CD4-positive, alpha-beta T cell (primary cell): Measurements from ENCODE around the gene KCNQ1OT1. TPM values are rescaled to one million over a fixed set of nuclear protein-coding genes. Genes with fewer than 3 reads are reported as not detected.

Experiments
- ATAC-seq: fragments of 200-7000 bp; cut with Tn5 transposase; one replicate; pipeline ENCODE4 v1.10.0; 2022; ENCODE audit warnings: mild to moderate bottlenecking; ENCODE audit not compliant: poor library complexity
- CTCF ChIA-PET: fragments of 350-600 bp; sonication (Branson Sonifier 250); formaldehyde crosslinking; loops from one replicate; lab custom pipeline; 2021; ENCODE audit warnings: antibody characterized with exemption, inconsistent platforms; lab: Charles Lee
- POLR2A ChIA-PET: fragments of 350-600 bp; sonication (Branson Sonifier 250); formaldehyde crosslinking; loops from one replicate; lab custom pipeline; 2021; ENCODE audit warnings: antibody characterized with exemption, inconsistent platforms; lab: Charles Lee
- DNase-seq, 14 experiments: peaks; one replicate each; pipeline ENCODE4 v3.0.0-alpha.2; 2013 to 2020; ENCODE audit warnings: mixed read lengths in 2 of 14
- H3K27ac ChIP-seq, 2 donors: one replicate each; pipeline versions ENCODE4 v1.5.1 to v1.7.0; 2013; ENCODE audit warnings: low read length in 2 of 2, low read depth in 1 of 2, mild to moderate bottlenecking in 1 of 2
- H3K27me3 ChIP-seq, 2 experiments: 1 replicate in 1 of 2; 2 replicates in 1 of 2; pipeline versions ENCODE4 v1.6.1 to v1.7.0; 2013; ENCODE audit warnings: low read length in 2 of 2, control low read depth in 1 of 2, mild to moderate bottlenecking in 1 of 2, moderate library complexity in 1 of 2; ENCODE audit not compliant: insufficient read depth in 2 of 2, control insufficient read depth in 1 of 2
- H3K36me3 ChIP-seq: one replicate; pipeline ENCODE4 v1.6.1; 2013; ENCODE audit warnings: low read length, control low read depth; ENCODE audit not compliant: insufficient read depth
- H3K4me1 ChIP-seq: one replicate; pipeline ENCODE4 v1.6.1; 2013; ENCODE audit warnings: low read length, control low read depth; ENCODE audit not compliant: insufficient read depth
- H3K4me3 ChIP-seq: one replicate; pipeline ENCODE4 v1.5.1; 2013; ENCODE audit warnings: mild to moderate bottlenecking, low read length, moderate library complexity
- H3K9me3 ChIP-seq, 2 experiments: 1 replicate in 1 of 2; 2 replicates in 1 of 2; pipeline versions ENCODE4 v1.6.1 to v1.7.0; 2013; ENCODE audit warnings: low read length in 2 of 2, mild to moderate bottlenecking in 2 of 2, control low read depth in 1 of 2, moderate library complexity in 1 of 2; ENCODE audit not compliant: control insufficient read depth in 1 of 2, insufficient read depth in 1 of 2
- H3K27ac Mint-ChIP-seq: one replicate; pipeline ENCODE4 v1.8.0; 2020; ENCODE audit warnings: mixed read lengths
- H3K27me3 Mint-ChIP-seq: one replicate; pipeline ENCODE4 v1.8.0; 2021; ENCODE audit warnings: mixed read lengths
- H3K36me3 Mint-ChIP-seq: one replicate; pipeline ENCODE4 v1.8.0; 2021; ENCODE audit warnings: low read depth, mixed read lengths
- H3K4me1 Mint-ChIP-seq: one replicate; pipeline ENCODE4 v1.8.0; 2021; ENCODE audit warnings: low read depth, mixed read lengths
- H3K4me3 Mint-ChIP-seq: one replicate; pipeline ENCODE4 v1.8.0; 2020; ENCODE audit warnings: mild to moderate bottlenecking, mixed read lengths
- H3K9me3 Mint-ChIP-seq: one replicate; pipeline ENCODE4 v1.8.0; 2020; ENCODE audit warnings: mixed read lengths
- intact Hi-C, 2 experiments: fragments of 100-400 bp; cut with DNase I in 1 of 2; cut with micrococcal nuclease in 1 of 2; formaldehyde crosslinking; loops; one replicate each; pipeline versions ENCODE4 v1.15.1 to v1.9.0; 2023 to 2025; cut with DNase I, micrococcal nuclease
- total RNA-seq, 174 experiments: library from RNA in 2 of 174; stranded (reverse) in 2 of 174; gene quantifications; one replicate each; pipeline ENCODE4 v1.2.3 and lab custom pipeline; 2021 to 2026
- TF ChIP-seq, protein P1 (sequence below): fragments of 200-600 bp; IDR thresholded peaks from one replicate; pipeline ENCODE4 v1.8.0; 2022; ENCODE audit warnings: antibody characterized with exemption, mild to moderate bottlenecking

KCNQ1OT1 gene
- total RNA-seq, 2 experiments from 2014 or later: 0.17 to 0.22 TPM

DNA sequence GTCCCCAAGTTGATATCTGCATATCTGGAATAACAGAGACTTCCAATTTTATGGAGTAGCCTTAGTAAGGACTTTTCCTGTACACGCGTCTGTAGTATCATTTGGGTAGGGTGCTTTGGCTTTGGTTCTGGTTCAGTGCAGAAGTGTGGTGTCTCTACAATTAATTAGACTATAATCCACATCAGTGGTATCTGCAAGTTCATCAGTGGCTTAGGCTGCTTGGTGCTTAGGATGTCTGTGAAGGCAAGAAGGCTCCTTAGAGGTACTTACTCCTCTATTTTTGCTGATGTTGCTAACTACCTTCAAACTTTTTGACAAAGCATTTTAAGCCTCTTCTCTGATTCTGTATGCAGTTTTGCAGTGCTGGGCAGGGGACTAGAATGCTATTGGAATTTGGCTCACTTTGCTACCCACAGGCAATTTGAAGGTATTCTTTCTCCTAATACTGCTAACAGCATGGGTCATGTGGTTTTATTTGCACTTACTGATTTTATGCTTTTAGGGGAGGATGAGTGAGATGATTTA lies 49.4 kb downstream of the KCNQ1OT1 start:
- CTCF ChIA-PET: no interaction called here
- Histone ChIP-seq H3K4me1 (no peaks in the 10 kb centered on the region), H3K4me3 (no peak overlapping the region), H3K9me3 (peaks cover 19 to 45% of the 10 kb centered on the region in 2 experiments), H3K27me3 (no peaks in the 10 kb centered on the region), H3K36me3 (peaks cover 2% of the 10 kb centered on the region), H3K27ac (no peak overlapping the region)
- Mint-ChIP-seq H3K4me3 (no peak overlapping the region), H3K27me3 (no peaks in the 10 kb centered on the region), H3K27ac (no peak overlapping the region), H3K4me1 (no peaks in the 10 kb centered on the region), H3K9me3 (peaks cover 6% of the 10 kb centered on the region), H3K36me3 (peaks cover 70% of the 10 kb centered on the region)
- POLR2A ChIA-PET: no interaction called here
- DNase-seq (no peak), ATAC-seq (no peak)
- TF ChIP-seq, protein P1, sequence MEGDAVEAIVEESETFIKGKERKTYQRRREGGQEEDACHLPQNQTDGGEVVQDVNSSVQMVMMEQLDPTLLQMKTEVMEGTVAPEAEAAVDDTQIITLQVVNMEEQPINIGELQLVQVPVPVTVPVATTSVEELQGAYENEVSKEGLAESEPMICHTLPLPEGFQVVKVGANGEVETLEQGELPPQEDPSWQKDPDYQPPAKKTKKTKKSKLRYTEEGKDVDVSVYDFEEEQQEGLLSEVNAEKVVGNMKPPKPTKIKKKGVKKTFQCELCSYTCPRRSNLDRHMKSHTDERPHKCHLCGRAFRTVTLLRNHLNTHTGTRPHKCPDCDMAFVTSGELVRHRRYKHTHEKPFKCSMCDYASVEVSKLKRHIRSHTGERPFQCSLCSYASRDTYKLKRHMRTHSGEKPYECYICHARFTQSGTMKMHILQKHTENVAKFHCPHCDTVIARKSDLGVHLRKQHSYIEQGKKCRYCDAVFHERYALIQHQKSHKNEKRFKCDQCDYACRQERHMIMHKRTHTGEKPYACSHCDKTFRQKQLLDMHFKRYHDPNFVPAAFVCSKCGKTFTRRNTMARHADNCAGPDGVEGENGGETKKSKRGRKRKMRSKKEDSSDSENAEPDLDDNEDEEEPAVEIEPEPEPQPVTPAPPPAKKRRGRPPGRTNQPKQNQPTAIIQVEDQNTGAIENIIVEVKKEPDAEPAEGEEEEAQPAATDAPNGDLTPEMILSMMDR: no peak
- intact Hi-C loops: no loop called here

DNA sequence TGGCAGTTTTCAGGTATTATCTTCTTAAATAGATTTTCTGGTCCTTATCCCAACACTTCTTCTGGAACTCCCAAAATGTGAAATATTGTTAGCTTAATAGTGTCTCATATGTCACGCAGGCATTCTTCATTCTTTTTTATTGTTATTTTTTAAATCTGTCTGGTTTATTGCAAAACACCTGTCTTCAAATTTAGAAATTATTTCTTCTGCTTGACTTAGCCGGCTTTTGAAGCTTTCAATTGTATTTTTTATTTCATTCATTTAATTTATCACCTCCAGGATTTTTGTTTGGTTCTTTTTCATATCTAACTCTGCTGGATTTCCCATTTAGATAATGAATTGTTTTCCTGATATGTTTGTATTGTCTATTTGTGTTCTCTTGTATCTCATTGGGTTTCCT lies 49.9 kb downstream of the KCNQ1OT1 start:
- POLR2A ChIA-PET: no interaction called here
- peaks cover 2% of the 10 kb centered on the region for H3K36me3 ChIP-seq
- TF ChIP-seq, protein P1: no peak
- Mint-ChIP-seq H3K27ac (no peak overlapping the region), H3K27me3 (no peaks in the 10 kb centered on the region), H3K4me1 (no peaks in the 10 kb centered on the region), H3K9me3 (peaks cover 6% of the 10 kb centered on the region), H3K4me3 (no peak overlapping the region), H3K36me3 (peaks cover 69% of the 10 kb centered on the region)
- CTCF ChIA-PET: no interaction called here
- no peak overlapping the region for H3K4me3 ChIP-seq
- no peaks in the 10 kb centered on the region for H3K27me3 ChIP-seq
- intact Hi-C loops: no loop called here
- no peak for ATAC-seq
- H3K9me3 ChIP-seq: peaks cover 25 to 50% of the 10 kb centered on the region in 2 experiments
- no peak for DNase-seq
- H3K4me1 ChIP-seq: no peaks in the 10 kb centered on the region
- no peak overlapping the region for H3K27ac ChIP-seq

DNA sequence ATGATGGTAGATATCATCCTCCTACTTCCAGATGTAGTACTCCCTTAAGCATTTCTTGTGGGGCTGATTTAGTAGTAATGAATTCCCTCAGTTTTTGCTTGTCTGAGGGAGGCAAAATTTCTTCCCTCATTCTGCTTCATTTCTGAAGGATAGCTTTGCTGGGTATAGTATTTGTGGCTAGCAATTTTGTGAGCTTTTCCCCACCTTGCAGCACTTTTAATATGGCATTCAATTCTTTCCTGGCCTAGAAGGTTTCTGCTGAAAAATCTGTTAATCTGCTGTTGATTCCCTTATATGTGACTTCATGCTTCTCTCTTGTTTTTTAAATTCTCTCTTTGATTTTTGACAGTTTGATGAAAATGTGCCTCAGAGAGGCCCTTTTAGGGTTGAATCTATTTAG lies 50.4 kb downstream of the KCNQ1OT1 start:
- Mint-ChIP-seq H3K4me3 (no peak overlapping the region), H3K36me3 (peaks cover 69% of the 10 kb centered on the region), H3K27me3 (no peaks in the 10 kb centered on the region), H3K9me3 (peaks cover 6% of the 10 kb centered on the region), H3K4me1 (no peaks in the 10 kb centered on the region), H3K27ac (no peak overlapping the region)
- Histone ChIP-seq H3K27me3 (no peaks in the 10 kb centered on the region), H3K9me3 (peaks cover 29 to 55% of the 10 kb centered on the region in 2 experiments), H3K27ac (no peak overlapping the region), H3K4me3 (no peak overlapping the region), H3K36me3 (peaks cover 2% of the 10 kb centered on the region), H3K4me1 (no peaks in the 10 kb centered on the region)
- ChIA-PET POLR2A (no interaction called here), CTCF (no interaction called here)
- intact Hi-C loops: no loop called here
- TF ChIP-seq, protein P1: no peak
- DNase-seq (no peak), ATAC-seq (no peak)
